GM23248 (cell line): ENCODE results near the gene ABCA3.

Experiments used
- EZH2 ChIP-seq: fragments of 200-600 bp; sonication (generic); IDR thresholded peaks from 2 replicates; pipeline ENCODE4 v1.6.1; 2018; ENCODE audit warnings: antibody characterized with exemption, mild to moderate bottlenecking; ENCODE audit not compliant: insufficient read depth, poor library complexity, severe bottlenecking
- EZH2phosphoT487 ChIP-seq: fragments of 200-600 bp; sonication (generic); IDR thresholded peaks from 2 replicates; pipeline ENCODE4 v1.6.1; 2018; ENCODE audit warnings: antibody characterized with exemption, moderate library complexity, mild to moderate bottlenecking, low read depth; ENCODE audit not compliant: insufficient read depth

GRCh38 chr16:2388875-2389433 is 48.4 kb upstream of the ABCA3 start:
- TF ChIP-seq EZH2phosphoT487 (no peak), EZH2 (no peak)
